Temporal lobe (tissue), 1 donor: ENCODE data around the gene CCDC70. TPM values are rescaled to one million over a fixed set of nuclear protein-coding genes. Genes with fewer than 3 reads are reported as not detected.

ENCODE experiments used
- total RNA-seq: library from RNA; depleted of rRNA; stranded (reverse); fragments of >200 nt; gene quantifications from one replicate; pipeline ENCODE4 v1.2.3, GENCODE V29; 2014

The CCDC70 gene
- total RNA-seq, 1 donor from 2014 or later, result not detected

Other genes starting within 250 kb of the CCDC70 start
- 3.4 TPM for gene DHRS12, start 57.8 kb upstream of the CCDC70 start, total RNA-seq
- 1.5 TPM for gene TMEM272, start 16.8 kb upstream of the CCDC70 start, total RNA-seq
- gene ATP7B, start 149.5 kb downstream of the CCDC70 start, total RNA-seq, result 7.6 TPM
- gene ALG11, start 150.4 kb downstream of the CCDC70 start, total RNA-seq, result 20.2 TPM
- 21.6 TPM for gene UTP14C, start 162.7 kb downstream of the CCDC70 start, total RNA-seq